ENCODE measurements around the gene SMAP1. TPM values are rescaled to one million over a fixed set of nuclear protein-coding genes. Genes with fewer than 3 reads are reported as not detected.

Gene SMAP1
- total and polyA plus RNA-seq, 9 of the 15 experiments (the other 6 are each of a cell fraction or from before 2014, with no cell fraction given), result 11.4 to 26.4 (median 15.5) TPM

DNA sequence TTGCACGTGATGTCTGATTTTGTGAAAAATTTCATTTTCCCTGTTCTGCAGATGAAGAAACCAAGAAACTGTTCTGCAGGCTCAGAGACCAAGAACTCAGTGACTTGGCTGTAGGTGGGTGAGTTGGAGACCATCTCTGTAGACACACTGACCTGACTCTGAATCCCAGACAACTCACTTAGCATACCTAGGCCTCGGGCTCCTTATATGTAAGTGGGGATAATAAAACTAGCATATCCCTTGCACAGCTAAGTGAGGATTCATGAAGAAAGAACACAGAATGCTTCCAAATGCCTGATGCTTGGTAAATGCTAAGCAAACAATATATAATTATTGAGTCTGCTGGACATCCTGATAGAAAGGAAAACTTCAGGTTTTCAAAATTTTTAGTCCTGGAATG, 218.4 kb downstream of the SMAP1 start:
- Histone ChIP-seq H2AFZ (ENCODE audit: low read depth, low read length) (no peak overlapping the region), H3K9me1 (ENCODE audit: control insufficient read depth, insufficient read depth, low read length) (no peaks in the 10 kb centered on the region), H3K36me3 (ENCODE audit: control insufficient read depth, insufficient read depth, low read length) (no peaks in the 10 kb centered on the region), H3K4me3 (no peak overlapping the region), H3K9ac (ENCODE audit: insufficient read depth in 1 of 2, low read depth in 2 of 2, low read length in 2 of 2) (no peak overlapping the region), H3K9me3 (replicated peaks; ENCODE audit: control insufficient read depth, insufficient read depth, low read depth, low read length) (no peaks in the 10 kb centered on the region), H4K20me1 (replicated peaks; ENCODE audit: control insufficient read depth, insufficient read depth, low read length) (no peaks in the 10 kb centered on the region), H3K4me1 (replicated peaks in 1 of 2; ENCODE audit: control insufficient read depth in 2 of 2, insufficient read depth in 2 of 2, low read length in 2 of 2) (no peaks in the 10 kb centered on the region), H3K27me3 (ENCODE audit: control insufficient read depth in 2 of 2, insufficient read depth in 2 of 2, low read length in 2 of 2) (peaks cover 3 to 31% of the 10 kb centered on the region in 2 experiments; a peak in 2 of 5 replicates), H3K27ac (ENCODE audit: extremely low read depth, low read depth, low read length) (no peak overlapping the region), H3K4me2 (ENCODE audit: insufficient read depth, low read length) (no peak overlapping the region), H3K79me2 (ENCODE audit: control insufficient read depth, insufficient read depth, low read length) (no peaks in the 10 kb centered on the region)
- ATAC-seq (no peak), DNase-seq (ENCODE audit: extremely low read depth in 1 of 4, low spot score in 3 of 4) (no peak), FAIRE-seq (no peak)
- intact Hi-C loops (cut with micrococcal nuclease) (loop anchor here (10.0 kb wide), 2 partner anchors 129 to 511 kb away; no protein-coding TSS in a partner anchor), in situ Hi-C loops (cut with MboI) (loop anchor here (5.0 to 25.0 kb wide), 2 partner anchors 179 to 349 kb away; no protein-coding TSS in a partner anchor)
- ChIA-PET CTCF (ENCODE audit: low intra/inter-chr PET ratio) (interaction anchor here (3.1 kb wide), 1 partner anchor 179 kb away, joined by 20 read pairs; no protein-coding TSS in a partner anchor), POLR2A (no interaction called here)
- BruUV-seq (replicated peaks), result no TSS peak
- 3% methylated on average over 2 of the region's 2 CpGs for WGBS (ENCODE audit: insufficient coverage, low coverage, missing lambda C conversion rate)
- TF ChIP-seq FOXM1 (IDR thresholded peaks at IDR 0.05; ENCODE audit: low read depth) (no peak), FOXM1 (CRISPR knock-in tag; IDR thresholded peaks at IDR 0.05; ENCODE audit: low read depth) (no peak), ZNF512 (tag; IDR thresholded peaks at IDR 0.05) (no peak), HMG20B (CRISPR knock-in tag; IDR thresholded peaks at IDR 0.05) (no peak), PCBP1 (IDR thresholded peaks at IDR 0.05; ENCODE audit: low read depth, low read length, poor library complexity, severe bottlenecking) (no peak), ZNF583 (CRISPR knock-in tag; IDR thresholded peaks at IDR 0.05) (no peak), FOXJ3 (CRISPR knock-in tag; IDR thresholded peaks at IDR 0.05) (no peak), ZNF444 (CRISPR knock-in tag; IDR thresholded peaks at IDR 0.05) (no peak), PHF20 (IDR thresholded peaks at IDR 0.05; ENCODE audit: partially characterized antibody) (no peak), CAMTA2 (CRISPR knock-in tag; conservative IDR thresholded peaks at IDR 0.05) (no peak), BRD4 (IDR thresholded peaks at IDR 0.05) (no peak), ILK (tag; IDR thresholded peaks at IDR 0.05; ENCODE audit: borderline replicate concordance, low read depth) (no peak), ZNF239 (CRISPR knock-in tag; IDR thresholded peaks at IDR 0.05) (no peak)
- TF ChIP-seq, protein P1, sequence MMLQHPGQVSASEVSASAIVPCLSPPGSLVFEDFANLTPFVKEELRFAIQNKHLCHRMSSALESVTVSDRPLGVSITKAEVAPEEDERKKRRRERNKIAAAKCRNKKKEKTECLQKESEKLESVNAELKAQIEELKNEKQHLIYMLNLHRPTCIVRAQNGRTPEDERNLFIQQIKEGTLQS (IDR thresholded peaks at IDR 0.05), result no peak
- TF ChIP-seq, protein P1 (CRISPR knock-in tag; conservative IDR thresholded peaks at IDR 0.05), result no peak
- TF ChIP-seq, protein P2, sequence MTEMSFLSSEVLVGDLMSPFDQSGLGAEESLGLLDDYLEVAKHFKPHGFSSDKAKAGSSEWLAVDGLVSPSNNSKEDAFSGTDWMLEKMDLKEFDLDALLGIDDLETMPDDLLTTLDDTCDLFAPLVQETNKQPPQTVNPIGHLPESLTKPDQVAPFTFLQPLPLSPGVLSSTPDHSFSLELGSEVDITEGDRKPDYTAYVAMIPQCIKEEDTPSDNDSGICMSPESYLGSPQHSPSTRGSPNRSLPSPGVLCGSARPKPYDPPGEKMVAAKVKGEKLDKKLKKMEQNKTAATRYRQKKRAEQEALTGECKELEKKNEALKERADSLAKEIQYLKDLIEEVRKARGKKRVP (CRISPR knock-in tag; IDR thresholded peaks at IDR 0.05), result no peak
- TF ChIP-seq, protein P3, sequence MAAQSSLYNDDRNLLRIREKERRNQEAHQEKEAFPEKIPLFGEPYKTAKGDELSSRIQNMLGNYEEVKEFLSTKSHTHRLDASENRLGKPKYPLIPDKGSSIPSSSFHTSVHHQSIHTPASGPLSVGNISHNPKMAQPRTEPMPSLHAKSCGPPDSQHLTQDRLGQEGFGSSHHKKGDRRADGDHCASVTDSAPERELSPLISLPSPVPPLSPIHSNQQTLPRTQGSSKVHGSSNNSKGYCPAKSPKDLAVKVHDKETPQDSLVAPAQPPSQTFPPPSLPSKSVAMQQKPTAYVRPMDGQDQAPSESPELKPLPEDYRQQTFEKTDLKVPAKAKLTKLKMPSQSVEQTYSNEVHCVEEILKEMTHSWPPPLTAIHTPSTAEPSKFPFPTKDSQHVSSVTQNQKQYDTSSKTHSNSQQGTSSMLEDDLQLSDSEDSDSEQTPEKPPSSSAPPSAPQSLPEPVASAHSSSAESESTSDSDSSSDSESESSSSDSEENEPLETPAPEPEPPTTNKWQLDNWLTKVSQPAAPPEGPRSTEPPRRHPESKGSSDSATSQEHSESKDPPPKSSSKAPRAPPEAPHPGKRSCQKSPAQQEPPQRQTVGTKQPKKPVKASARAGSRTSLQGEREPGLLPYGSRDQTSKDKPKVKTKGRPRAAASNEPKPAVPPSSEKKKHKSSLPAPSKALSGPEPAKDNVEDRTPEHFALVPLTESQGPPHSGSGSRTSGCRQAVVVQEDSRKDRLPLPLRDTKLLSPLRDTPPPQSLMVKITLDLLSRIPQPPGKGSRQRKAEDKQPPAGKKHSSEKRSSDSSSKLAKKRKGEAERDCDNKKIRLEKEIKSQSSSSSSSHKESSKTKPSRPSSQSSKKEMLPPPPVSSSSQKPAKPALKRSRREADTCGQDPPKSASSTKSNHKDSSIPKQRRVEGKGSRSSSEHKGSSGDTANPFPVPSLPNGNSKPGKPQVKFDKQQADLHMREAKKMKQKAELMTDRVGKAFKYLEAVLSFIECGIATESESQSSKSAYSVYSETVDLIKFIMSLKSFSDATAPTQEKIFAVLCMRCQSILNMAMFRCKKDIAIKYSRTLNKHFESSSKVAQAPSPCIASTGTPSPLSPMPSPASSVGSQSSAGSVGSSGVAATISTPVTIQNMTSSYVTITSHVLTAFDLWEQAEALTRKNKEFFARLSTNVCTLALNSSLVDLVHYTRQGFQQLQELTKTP (IDR thresholded peaks at IDR 0.05; ENCODE audit: low read depth in 1 of 2, partially characterized antibody in 2 of 2), result no peak

Measured in K562 (cell line).